SK-N-SH treated with all-trans-retinoic acid at 6 μM for 48 hours (cell line): Measurements from ENCODE around the gene UNC5CL.

Experiments
- BACH2 ChIP-seq: fragments of 250-450 bp; sonication (Bioruptor Pico); IDR thresholded peaks from 2 replicates; pipeline ENCODE4 v1.9.0; 2021; ENCODE audit warnings: mild to moderate bottlenecking, borderline replicate concordance
- OSR1 ChIP-seq: fragments of 250-450 bp; sonication (Bioruptor Pico); IDR thresholded peaks from 2 replicates; pipeline ENCODE4 v1.8.0; 2022; ENCODE audit warnings: moderate library complexity, mild to moderate bottlenecking, inconsistent platforms
- TF ChIP-seq, protein P1 (sequence below): fragments of 250-450 bp; sonication (Bioruptor Pico); IDR thresholded peaks from 2 replicates; pipeline ENCODE4 v1.8.0; 2020; ENCODE audit warnings: mild to moderate bottlenecking, moderate library complexity, borderline replicate concordance
- TF ChIP-seq, protein P2 (sequence below): fragments of 250-450 bp; sonication (Bioruptor Pico); IDR thresholded peaks from 2 replicates; pipeline ENCODE4 v1.5.1; 2021; ENCODE audit warnings: mild to moderate bottlenecking, moderate library complexity

DNA sequence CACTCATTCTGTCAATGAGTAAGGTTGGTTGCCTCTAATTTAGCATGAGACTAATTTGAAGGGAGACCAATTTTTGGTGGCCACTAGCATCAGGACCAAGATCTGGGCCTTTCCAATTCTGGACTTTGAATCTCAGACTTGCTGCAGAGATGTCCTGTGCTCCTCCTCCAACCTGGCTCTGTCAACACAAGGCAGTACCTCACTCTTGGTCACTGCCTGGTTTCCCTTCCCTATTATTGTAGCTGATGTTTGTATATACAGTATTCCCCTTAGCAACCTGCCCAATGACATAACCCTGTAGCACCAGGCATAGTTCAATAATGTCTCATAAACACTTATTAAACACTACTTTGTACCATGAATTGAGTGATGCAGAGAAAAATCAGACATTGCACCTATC, 50.4 kb downstream of the UNC5CL start:
- TF ChIP-seq, protein P1, sequence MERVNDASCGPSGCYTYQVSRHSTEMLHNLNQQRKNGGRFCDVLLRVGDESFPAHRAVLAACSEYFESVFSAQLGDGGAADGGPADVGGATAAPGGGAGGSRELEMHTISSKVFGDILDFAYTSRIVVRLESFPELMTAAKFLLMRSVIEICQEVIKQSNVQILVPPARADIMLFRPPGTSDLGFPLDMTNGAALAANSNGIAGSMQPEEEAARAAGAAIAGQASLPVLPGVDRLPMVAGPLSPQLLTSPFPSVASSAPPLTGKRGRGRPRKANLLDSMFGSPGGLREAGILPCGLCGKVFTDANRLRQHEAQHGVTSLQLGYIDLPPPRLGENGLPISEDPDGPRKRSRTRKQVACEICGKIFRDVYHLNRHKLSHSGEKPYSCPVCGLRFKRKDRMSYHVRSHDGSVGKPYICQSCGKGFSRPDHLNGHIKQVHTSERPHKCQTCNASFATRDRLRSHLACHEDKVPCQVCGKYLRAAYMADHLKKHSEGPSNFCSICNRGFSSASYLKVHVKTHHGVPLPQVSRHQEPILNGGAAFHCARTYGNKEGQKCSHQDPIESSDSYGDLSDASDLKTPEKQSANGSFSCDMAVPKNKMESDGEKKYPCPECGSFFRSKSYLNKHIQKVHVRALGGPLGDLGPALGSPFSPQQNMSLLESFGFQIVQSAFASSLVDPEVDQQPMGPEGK (CRISPR knock-in tag), result no peak
- TF ChIP-seq OSR1 (no peak), BACH2 (CRISPR knock-in tag) (no peak)
- TF ChIP-seq, protein P2, sequence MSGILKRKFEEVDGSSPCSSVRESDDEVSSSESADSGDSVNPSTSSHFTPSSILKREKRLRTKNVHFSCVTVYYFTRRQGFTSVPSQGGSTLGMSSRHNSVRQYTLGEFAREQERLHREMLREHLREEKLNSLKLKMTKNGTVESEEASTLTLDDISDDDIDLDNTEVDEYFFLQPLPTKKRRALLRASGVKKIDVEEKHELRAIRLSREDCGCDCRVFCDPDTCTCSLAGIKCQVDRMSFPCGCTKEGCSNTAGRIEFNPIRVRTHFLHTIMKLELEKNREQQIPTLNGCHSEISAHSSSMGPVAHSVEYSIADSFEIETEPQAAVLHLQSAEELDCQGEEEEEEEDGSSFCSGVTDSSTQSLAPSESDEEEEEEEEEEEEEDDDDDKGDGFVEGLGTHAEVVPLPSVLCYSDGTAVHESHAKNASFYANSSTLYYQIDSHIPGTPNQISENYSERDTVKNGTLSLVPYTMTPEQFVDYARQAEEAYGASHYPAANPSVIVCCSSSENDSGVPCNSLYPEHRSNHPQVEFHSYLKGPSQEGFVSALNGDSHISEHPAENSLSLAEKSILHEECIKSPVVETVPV (CRISPR knock-in tag), result no peak
